Fibroblast of pulmonary artery (primary cell): ENCODE measurements around the gene ZSCAN16.

Experiments used
- DNase-seq: peaks from one replicate; pipeline ENCODE4 v3.0.0-alpha.2; 2010; ENCODE audit warnings: low read depth
- H3K4me3 ChIP-seq: replicated peaks from 2 replicates; pipeline ENCODE4 v1.5.1; 2011; ENCODE audit warnings: low read depth, mild to moderate bottlenecking, control low read depth, low read length, moderate library complexity
- TF ChIP-seq, protein P1 (sequence below): IDR thresholded peaks from 2 replicates; pipeline ENCODE4 v1.5.1; 2011; ENCODE audit warnings: mild to moderate bottlenecking, control low read depth, low read length, inconsistent platforms; ENCODE audit errors: missing control alignments

The ZSCAN16 gene

DNA sequence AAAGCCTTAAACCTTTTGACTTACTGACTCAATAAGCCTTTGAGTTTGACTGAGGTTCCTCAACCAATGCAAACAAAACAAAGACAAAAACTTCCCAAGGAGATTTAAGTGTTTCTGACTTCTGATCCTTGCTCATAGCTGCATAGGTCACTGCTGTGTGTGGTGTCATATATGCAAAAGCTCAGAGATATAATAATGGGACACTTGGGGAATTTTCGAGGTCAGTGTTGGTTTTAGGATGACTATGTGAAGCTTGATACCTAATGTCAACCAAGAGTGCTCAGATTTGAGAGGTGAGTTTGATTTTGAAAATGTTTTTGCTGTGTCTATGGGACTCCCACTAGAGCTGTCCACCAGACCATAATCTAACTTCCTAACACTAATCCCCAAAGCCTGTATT is 43.5 kb downstream of the ZSCAN16 start:
- no peak overlapping the region for H3K4me3 ChIP-seq
- TF ChIP-seq, protein P1, sequence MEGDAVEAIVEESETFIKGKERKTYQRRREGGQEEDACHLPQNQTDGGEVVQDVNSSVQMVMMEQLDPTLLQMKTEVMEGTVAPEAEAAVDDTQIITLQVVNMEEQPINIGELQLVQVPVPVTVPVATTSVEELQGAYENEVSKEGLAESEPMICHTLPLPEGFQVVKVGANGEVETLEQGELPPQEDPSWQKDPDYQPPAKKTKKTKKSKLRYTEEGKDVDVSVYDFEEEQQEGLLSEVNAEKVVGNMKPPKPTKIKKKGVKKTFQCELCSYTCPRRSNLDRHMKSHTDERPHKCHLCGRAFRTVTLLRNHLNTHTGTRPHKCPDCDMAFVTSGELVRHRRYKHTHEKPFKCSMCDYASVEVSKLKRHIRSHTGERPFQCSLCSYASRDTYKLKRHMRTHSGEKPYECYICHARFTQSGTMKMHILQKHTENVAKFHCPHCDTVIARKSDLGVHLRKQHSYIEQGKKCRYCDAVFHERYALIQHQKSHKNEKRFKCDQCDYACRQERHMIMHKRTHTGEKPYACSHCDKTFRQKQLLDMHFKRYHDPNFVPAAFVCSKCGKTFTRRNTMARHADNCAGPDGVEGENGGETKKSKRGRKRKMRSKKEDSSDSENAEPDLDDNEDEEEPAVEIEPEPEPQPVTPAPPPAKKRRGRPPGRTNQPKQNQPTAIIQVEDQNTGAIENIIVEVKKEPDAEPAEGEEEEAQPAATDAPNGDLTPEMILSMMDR: no peak
- no peak for DNase-seq

DNA sequence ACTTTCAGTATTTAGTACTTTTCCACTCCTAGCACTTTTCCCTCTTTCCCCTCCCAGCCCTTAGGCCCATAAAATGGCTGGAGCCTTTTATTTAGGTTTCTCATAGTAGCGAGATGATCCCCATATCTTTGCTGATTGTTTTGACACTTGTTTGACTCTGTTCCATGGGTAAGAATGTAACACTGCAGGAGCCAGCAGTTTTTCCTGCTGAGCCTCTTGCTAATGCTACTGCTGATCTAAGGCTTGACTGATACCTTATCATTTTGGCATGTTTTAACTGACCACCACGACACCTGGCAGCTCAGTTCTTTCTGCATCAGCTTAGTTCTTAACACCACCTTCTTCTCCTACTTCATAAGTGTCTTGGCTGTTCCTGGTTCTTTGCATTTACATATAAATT is 46.9 kb downstream of the ZSCAN16 start:
- no peak overlapping the region for H3K4me3 ChIP-seq
- TF ChIP-seq, protein P1: no peak
- DNase-seq: no peak

DNA sequence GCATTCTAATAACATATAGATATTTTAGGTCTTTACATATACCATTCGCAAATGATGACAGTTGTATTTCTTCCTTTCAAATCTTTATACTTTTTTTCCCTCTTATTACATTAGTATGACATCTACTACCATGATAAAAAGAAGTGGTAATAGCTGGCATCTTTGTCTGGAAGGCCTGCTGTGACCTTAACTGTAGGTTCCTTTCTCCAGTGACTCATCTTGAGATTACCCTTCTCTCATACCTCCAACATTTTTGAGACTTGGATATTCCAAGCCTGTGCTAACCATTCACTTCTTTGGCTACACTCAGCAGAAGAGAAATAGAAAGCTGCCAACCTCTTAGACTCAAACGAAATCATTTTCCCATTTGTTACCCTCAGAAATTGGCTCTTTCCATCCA is 47.6 kb downstream of the ZSCAN16 start:
- TF ChIP-seq, protein P1: no peak
- no peak overlapping the region for H3K4me3 ChIP-seq
- DNase-seq: no peak

DNA sequence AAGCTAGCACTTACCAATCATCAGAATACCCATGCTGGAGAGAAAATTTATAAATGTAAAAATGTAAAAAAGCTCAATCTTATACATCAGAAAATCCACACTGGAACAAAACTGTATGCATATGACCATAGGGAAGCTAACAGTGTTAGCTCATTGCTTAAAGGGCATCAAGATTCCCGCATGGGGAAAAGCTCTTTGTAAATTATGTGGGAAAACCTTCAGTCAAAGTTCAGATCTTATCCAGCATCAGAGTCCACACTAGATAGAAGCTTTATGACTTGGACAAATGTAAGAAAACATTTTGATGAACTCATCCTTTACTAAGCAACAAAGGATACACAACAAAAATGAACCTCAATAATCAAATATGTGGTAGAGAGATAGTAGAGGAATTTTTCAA is 52.0 kb downstream of the ZSCAN16 start:
- TF ChIP-seq, protein P1: no peak
- DNase-seq: no peak
- H3K4me3 ChIP-seq: no peak overlapping the region
